Uterus (tissue), 2 donors: ENCODE data around the gene ILF2.
"Not testable (repeated sequence)": the region's sequence is repeated elsewhere in the genome, so short reads cannot be mapped to it uniquely, and the experiment has no call there.

Experiments
- CTCF ChIP-seq, 4 experiments: fragments of 200-600 bp in 2 of 4; fragments of 450-650 bp in 2 of 4; sonication (generic) in 2 of 4; IDR thresholded peaks; one replicate each; pipeline ENCODE4 v1.5.1; 2016 to 2019; ENCODE audit warnings: antibody characterized with exemption in 4 of 4, mild to moderate bottlenecking in 2 of 4, moderate library complexity in 1 of 4
- POLR2A ChIP-seq, 2 donors: fragments of 450-650 bp; IDR thresholded peaks; one replicate each; pipeline ENCODE4 v1.6.1; 2016; ENCODE audit warnings: antibody characterized with exemption in 2 of 2, mild to moderate bottlenecking in 1 of 2, moderate library complexity in 1 of 2

GRCh38 chr1:153668672-153669071, 2.1 kb downstream of the ILF2 start:
- TF ChIP-seq POLR2A, CTCF (IDR thresholded peaks at IDR 0.05): not testable (repeated sequence)
